Mammary epithelial cell (primary cell): Measurements from ENCODE around the gene DNAJA3.

Experiments used
- CTCF ChIP-seq, 2 donors: IDR thresholded peaks in 1 of 2; conservative IDR thresholded peaks in 1 of 2; 2 replicates each; pipeline ENCODE4 v1.5.1; 2011 to 2012; ENCODE audit warnings: inconsistent platforms in 2 of 2, low read length in 2 of 2, mild to moderate bottlenecking in 2 of 2, control low read depth in 1 of 2, low read depth in 1 of 2; ENCODE audit not compliant: insufficient read depth in 1 of 2; ENCODE audit errors: extremely low read depth in 1 of 2
- EZH2 ChIP-seq: IDR thresholded peaks from 2 replicates; pipeline ENCODE4 v1.6.1; 2012; ENCODE audit warnings: low read length, inconsistent platforms, borderline replicate concordance

DNA sequence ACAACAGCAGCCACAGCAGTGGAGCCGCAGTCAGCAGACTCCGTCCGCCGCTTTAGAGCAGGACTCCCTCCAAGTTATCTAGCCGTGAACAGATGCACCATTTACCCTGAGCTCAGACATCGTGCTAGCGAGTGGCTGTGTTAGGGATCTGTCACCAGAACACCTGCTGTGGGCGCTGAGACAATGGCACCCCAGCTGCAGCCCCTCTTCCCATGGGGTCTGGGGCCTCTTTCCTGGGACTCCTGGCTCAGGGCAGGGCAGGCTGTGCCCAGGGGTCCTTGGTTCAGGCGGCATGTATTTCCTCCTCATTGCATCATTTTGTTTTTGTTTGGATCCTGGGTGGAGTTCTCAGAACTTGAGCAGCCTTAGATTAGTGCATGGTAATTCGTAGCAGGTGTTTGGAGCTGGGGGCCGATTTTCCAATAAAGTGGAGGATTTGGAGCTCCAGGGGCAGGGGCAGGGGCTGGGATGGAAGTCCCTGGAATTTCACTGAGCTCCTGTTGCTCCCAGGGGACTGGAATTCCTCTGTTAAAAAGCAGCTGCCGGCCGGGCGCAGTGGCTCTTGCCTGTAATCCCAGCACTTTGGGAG is 25.4 kb downstream of the DNAJA3 start:
- TF ChIP-seq CTCF (conservative IDR thresholded peaks at IDR 0.05 in 1 of 2, IDR thresholded peaks at IDR 0.05 in 1 of 2; ENCODE audit: extremely low read depth in 1 of 2, insufficient read depth in 1 of 2, low read depth in 1 of 2, low read length in 2 of 2) (no peak), EZH2 (no peak)
